Femur (tissue), 1 donor: ENCODE measurements around the gene OR1Q1.
"Not testable (repeated sequence)": the region's sequence is repeated elsewhere in the genome, so short reads cannot be mapped to it uniquely, and the experiment has no call there.

Experiments used
- DNase-seq: peaks from one replicate; pipeline ENCODE4 v3.0.0-alpha.2; 2017

OR1Q1 gene, protein sequence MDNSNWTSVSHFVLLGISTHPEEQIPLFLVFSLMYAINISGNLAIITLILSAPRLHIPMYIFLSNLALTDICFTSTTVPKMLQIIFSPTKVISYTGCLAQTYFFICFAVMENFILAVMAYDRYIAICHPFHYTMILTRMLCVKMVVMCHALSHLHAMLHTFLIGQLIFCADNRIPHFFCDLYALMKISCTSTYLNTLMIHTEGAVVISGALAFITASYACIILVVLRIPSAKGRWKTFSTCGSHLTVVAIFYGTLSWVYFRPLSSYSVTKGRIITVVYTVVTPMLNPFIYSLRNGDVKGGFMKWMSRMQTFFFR

DNA sequence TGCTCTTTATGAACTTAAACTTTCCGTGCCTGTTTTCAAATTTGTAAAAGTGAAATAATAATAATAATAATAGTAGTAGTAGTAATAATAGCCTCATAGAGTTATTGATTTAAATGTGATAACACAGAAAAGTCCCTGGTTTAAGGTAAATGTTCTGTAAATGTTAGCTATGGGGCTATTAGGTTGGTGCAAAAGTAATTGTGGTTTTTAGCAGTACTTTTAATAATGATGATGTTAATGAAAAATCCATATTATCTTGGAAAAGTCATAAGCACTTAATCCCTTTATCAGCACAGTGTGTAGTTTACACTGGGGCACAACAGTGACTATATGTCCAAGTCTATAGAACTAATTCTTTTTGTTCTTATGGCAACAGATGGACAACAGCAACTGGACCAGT is at the start of gene OR1Q1:
Gene OR1Q1, plus strand, starts transcription at position 377 of the 400 bp plus-strand sequence. Its CDS starts 0 bp downstream, at position 377.
- DNase-seq: no peak

DNA sequence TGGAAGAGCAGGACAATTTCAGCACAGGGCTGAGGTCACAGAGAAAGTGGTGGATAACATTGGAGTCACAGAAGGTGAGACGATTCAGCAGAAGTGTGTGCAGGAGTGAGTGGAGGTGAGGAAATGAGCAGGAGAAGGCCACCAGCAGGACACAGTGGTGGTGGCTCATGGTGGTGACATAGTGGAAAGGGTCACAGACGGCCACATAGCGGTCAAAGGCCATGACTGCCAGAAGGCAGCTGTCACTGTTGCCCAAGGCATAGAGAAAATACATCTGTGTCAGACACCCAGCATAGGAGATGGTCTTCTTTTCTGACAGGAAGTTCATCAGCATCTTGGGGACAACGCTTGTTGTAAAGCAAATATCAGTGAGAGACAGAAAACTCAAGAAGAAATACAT is 46.6 kb upstream of the OR1Q1 start:
- DNase-seq: no peak

DNA sequence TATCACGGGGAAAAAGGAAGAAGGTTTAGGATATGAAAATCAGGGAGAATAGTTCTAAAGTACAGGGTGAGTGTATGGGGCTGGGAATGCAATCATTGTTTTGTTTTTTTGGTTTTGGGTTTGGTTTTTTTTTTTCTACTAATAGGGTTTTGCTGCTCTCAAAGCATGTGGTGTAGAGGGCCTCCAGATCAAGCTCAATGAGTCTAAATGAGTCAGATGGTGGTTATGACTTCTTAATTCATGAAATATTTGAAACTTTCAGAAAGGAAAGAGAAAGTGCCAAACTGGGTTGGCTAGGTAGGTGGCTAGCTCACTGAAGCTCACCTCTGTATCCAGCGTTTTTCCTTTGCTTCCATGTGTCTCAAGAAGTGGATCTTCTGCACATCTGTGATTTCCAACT is 42.1 kb upstream of the OR1Q1 start:
- DNase-seq: no peak

DNA sequence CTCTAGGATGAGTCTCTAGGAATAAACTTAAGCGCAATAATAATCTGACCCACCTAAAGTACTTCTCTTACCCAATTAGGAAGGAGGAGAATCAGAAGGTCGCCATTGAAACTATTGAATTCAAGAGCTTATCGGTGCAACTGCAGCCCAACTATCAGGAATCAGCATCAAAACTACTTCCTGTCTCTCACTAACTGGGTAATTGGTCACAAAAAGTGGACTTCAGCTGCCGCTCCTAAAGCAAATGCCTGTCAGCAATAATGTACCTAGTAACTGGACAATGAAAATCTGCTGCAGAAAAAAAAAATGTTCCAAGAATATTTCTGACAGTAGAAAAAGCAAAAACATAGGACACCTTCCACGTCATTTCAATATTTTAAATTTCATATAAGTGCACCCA is 34.7 kb upstream of the OR1Q1 start:
- no peak for DNase-seq

DNA sequence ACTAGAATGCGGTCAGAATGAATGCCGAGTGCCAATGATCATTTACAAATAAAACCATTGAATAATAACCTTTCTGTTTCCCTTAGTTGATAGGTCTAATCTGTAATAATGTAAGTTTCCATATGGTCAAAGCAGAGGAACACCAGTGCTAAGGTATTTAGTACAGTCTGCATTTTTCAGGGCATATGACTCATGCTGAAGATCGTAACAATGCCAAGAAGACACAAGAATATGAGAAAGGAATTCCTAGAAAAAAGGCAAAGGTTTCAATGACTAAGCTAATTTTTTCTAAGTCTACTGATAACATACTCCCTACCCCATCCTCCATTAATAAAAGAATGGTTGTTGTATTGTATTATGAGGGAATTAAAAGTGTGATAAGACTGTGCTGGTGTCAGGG is 34.2 kb upstream of the OR1Q1 start:
- no peak for DNase-seq

DNA sequence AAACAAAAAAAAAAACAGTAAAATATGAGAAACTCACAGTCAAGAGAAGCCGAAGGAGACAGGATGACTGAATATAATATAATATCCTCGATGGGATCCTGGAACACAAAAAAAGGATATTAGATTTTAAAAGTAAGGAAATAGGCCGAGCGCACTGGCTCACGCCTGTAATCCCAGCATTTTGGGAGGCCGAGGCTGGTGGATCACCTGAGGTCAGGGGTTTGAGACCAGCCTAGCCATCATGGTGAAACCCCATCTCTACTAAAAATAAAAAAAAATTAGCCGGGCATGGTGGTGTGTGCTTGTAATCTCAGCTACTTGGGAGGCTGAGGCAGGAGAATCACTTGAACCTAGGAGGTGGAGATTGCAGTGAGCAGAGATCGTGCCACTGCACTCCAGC is 31.3 kb upstream of the OR1Q1 start, which contains the start of gene OR1L8:
Gene OR1L8, minus strand, starts transcription at position 101 of the 400 bp plus-strand sequence. CDS start 14,907 bp downstream, outside the sequence.
- DNase-seq: not testable (repeated sequence)

DNA sequence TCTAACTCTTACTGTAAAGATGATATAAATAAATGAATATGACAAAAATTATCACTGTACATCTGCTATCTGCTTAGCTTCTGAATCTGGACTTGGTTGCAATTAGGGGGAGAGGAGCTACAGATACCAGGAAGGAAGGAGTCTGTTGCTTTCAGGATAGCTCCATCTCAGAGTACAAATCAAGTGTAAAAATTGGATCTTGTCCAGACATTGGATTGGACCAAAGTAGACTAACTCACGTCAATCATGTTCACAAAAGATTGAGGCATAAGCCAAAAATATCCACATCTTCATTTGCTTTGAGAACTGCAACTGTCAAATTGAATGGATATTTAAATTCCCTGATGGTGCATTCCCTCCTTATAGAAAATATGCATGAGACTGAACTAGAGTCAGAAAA is 8.8 kb upstream of the OR1Q1 start:
- DNase-seq: no peak

DNA sequence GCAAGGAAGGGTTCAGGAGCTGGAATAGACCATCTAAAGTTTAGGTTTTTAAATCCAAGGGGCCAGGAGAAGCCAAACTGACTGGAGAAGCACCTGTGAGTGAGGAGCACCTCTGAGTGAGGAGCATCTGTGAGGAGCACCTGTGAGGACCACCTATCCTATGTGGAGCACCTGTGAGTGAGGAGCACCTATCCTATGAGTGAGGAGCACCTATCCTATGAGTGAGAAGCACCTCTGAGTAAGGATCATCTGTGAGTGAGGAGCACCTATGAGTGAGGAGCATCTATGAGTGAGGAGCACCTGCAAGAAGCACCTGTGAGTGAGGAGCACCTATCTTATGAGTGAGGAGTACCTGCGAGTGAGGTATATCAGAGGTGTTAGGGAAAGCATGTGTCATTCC is 8.0 kb upstream of the OR1Q1 start:
- DNase-seq: no peak

DNA sequence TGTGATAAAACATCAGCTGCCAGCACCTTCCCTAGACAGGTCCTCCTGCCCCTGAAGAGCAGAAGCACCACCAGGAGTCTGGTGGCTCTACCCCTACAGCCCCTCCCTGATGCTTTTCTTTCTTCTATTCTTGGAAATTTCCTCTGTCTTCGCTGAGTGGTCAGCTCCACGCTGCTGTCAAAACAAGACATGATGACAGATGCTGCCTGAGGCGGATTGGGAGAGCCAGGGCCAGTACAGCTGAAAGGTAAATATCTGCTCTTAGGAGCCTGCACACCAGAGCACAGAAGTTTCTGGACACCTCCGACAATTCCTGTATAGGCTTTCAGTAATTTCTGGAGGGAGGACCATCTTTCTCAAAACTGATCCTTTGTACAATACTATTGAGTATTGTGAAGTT is 4.7 kb upstream of the OR1Q1 start:
- no peak for DNase-seq

DNA sequence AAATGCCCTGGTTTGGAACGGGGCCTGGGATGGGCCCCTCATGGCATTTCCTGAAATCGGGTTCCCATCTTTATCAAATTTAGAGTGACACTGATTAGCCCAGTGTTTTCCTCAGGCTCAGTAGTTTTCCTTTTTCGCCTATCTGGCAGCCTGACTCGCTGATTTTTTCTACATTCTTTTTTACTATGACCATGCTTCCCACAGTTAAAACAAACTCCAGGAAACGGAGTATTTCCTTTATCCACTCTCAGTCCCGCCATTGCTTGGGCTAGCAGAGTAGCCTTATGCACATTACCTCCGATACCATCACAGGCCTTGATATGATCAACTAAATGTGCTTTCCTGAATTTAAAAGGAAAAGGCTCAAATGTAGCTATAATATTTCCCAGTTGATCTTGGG is 5.5 kb downstream of the OR1Q1 start:
- no peak for DNase-seq

DNA sequence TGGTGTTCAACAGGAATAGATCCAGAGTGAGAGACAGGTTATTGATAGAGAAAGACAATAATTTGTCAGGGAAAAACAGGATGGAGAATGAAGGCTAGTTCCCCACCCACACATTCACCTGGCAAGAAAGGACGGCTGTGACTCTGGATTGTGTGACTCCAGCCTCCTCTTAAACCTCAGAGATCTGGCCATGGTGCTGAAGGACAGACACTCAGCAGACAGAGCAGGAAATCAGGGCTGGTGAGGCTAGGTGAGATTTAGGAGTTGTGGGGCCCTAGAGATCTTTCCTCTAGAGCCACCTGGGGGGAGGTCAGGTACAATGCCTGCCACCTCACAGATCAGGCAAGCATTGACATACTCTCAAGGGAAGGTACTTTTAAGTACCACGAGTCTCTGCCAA is 27.7 kb downstream of the OR1Q1 start:
- no peak for DNase-seq

DNA sequence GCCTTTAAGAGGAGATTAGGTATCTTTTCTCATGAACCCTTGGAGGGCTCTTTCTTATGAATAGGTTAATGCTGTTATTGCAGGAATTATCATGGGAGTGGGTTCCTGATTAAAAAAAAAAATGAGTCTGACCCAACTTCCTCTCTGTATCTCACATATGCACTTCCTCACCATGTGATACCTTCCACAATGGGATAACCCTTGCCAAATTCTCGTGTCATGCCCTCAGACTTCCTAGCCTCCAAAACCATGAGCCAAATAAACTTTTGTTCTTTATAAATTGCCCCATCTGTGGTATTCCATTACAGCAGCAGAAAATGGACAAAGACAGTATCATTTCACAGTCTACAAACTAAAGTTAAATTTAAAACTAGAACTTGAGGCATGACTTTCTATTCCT is 41.8 kb downstream of the OR1Q1 start:
- DNase-seq: no peak

DNA sequence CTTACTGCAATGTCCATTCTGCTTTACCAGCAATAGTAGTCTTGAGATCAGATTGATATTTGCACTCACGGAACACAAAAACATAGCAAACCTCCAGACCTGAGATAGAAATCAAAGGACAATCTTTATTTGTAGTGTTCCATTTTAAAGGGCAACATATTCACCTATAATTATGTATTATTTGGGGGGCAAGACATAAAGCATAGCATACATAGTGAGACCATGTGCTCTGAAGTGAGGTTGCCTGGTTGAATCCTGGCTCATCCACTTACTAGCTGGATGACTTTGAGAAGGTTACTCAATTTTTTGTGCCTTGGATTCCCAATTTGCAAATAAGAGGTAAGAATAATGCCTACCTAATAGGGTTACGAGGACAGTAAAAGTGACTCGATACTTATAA is 43.0 kb downstream of the OR1Q1 start, which contains the start of gene OR1B1:
Gene OR1B1, minus strand, starts transcription at position 101 of the 400 bp plus-strand sequence.
- no peak for DNase-seq

DNA sequence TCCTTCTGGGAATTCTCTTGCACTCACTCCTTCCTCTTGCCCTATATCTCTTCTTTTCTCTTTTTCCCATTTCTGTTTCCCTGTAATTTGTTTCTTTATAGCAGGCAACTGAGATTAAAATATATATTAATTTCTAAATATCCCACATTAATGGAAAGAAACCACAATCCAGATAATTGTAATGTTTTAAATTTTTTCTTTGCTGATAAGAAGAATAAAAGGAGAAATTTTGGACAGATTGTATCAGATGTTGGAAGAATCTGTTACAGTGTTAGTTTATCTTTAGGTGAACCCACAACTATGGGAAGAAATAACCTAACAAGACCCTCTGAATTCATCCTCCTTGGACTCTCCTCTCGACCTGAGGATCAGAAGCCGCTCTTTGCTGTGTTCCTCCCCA is 46.9 kb downstream of the OR1Q1 start, which contains the start of gene OR1L1:
Gene OR1L1, plus strand, starts transcription at position 301 of the 400 bp plus-strand sequence. Its CDS starts 0 bp downstream, at position 301.
- no peak for DNase-seq
